Renal cortex interstitium (tissue), 11 donors: ENCODE measurements around the gene TNK2. TPM values are rescaled to one million over a fixed set of nuclear protein-coding genes. Genes with fewer than 3 reads are reported as not detected.
"Not testable (repeated sequence)": the region's sequence is repeated elsewhere in the genome, so short reads cannot be mapped to it uniquely, and the experiment has no call there.

ENCODE experiments used
- DNase-seq, 11 donors: peaks; one replicate each; pipeline ENCODE4 v3.0.0-alpha.2; 2013; ENCODE audit warnings: low read depth in 9 of 11, low spot score in 4 of 11; ENCODE audit errors: extremely low read depth in 1 of 11
- polyA plus RNA-seq, 3 donors: library from polyadenylated mRNA; unstranded; fragments of 120-200 nt; gene quantifications; one replicate each; pipeline ENCODE4 v1.2.1, GENCODE V29; 2013; ENCODE audit not compliant: insufficient read length in 3 of 3

The TNK2 gene
- polyA plus RNA-seq, 3 donors: 24.2 to 36.9 (median 33.8) TPM

DNA sequence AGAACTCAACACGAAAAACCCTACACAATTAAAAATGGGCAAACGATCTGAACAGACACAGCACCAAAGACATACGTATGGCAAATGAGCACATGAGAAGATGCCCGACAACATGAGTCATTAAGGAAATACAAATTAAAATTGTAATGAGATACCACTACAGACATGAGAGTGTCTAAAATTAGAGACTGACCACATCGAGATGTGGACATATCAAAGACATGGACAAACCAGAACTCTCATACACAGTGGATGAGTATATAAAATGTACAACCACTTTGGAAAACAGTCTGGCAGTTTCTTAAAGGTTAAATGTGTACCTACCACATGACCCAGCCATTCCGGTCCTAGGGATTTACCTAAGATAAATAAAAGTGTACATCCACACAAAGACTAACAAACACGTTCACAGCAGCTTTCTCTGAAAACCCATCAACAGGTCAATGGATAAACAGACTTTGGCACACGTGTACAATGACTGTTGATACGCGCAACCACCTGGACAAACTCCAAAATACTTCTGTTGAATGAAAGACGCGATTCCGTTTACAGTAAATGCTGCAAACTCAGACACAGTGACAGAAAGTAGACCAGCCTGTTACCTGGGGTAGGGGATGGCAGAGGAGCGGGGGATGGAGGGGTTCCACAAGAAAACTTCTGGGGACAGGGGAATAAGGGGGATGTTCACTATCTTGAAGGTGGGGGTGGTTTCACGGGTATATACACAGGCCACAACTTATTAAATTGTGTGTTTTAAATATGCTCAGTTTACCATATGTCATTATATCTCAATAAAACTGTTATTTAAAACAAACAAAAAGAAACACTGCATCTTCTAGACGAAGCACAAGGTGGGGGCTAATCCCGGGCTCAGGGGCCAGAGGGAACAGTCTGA, 2.1 kb downstream of the TNK2 start:
- no peak for DNase-seq

DNA sequence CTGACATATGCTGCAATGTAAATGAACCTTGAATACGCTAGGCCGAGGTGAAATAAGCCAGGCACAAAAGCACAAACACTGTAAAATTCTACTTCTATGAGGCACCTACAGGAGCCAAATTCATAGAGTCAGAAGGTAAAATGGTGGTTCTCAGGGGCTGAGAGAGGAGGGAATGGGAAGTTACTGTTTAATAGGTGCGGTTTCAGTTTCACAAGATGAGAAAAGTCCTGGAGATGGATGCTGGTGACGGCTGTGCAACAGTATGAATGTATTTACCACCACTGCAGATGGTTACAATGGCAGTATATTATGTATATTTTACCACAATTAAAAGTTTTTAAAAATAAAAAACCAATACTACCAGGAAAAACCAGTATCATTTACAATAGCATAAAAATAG, 4.0 kb downstream of the TNK2 start:
- DNase-seq: no peak

DNA sequence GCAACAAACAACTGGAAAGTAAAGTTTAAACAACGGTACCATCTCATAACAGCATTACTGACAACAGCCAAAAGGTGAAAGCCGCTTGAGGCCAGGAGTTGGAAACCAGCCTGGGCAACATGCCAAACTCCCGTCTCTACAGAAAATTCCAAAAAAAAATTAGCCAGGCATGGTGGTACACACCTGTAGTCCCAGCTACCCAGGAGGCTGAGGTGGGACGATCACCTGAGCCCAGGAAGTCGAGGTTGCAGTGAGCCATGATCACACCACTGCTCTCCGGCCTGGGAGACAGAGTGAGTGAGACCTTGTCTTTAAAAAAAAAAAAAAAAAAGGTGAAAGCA, 4.4 kb downstream of the TNK2 start:
- DNase-seq: no peak

- DNase-seq: not testable (repeated sequence)
Measured at GRCh38 chr3:195902634-195903033, 5.7 kb downstream of the TNK2 start.

GRCh38 chr3:195901836-195902585, 6.3 kb downstream of the TNK2 start:
- DNase-seq: not testable (repeated sequence)

DNA sequence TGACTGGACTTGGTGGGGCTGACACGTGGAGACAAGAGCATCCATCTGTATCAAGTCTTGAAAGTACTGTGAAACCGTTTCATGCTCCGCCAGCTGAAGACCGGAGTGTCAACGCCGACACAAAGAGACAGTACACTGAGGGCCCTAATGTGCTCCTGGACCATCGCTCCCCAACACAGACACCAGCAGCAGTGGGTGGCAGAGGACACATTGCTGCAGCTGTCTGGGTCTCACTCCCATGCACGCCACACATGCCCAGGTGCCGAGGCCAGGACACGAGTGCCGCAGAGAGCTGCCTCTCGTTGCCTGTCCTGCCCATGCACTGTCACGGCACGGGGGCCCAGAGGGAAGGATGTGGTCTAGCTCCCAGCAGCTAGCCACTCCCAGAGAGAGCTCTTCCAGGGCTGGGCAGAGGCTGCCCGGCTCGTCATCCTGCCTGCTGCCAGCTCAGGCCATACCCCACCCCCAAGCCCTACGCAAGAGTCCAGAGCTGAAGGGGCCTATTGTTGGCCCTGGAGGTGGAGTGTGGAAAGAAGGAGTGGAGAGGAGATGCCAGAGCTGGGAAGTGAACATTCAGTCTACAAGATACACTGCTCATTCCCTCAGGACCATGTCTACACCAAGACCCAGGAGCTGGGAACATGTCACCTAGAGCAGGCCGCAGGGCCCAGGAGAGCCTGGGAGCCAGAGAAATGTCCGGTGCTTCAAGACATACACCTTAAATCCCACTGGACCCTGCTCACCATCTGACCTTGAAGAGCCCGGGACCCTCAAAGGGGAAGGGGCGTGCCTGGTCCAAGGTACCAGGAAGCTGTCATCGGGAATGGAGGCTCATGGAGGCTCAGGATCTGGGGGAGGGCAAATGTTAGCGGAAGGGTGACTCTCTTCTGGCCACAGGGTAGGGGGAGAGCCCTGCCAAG, 7.7 kb downstream of the TNK2 start:
- no peak for DNase-seq

- DNase-seq: no peak
Measured at GRCh38 chr3:195899701-195900435, 8.5 kb downstream of the TNK2 start.

- DNase-seq: no peak
Measured at GRCh38 chr3:195897853-195898415, 10.4 kb downstream of the TNK2 start.

DNA sequence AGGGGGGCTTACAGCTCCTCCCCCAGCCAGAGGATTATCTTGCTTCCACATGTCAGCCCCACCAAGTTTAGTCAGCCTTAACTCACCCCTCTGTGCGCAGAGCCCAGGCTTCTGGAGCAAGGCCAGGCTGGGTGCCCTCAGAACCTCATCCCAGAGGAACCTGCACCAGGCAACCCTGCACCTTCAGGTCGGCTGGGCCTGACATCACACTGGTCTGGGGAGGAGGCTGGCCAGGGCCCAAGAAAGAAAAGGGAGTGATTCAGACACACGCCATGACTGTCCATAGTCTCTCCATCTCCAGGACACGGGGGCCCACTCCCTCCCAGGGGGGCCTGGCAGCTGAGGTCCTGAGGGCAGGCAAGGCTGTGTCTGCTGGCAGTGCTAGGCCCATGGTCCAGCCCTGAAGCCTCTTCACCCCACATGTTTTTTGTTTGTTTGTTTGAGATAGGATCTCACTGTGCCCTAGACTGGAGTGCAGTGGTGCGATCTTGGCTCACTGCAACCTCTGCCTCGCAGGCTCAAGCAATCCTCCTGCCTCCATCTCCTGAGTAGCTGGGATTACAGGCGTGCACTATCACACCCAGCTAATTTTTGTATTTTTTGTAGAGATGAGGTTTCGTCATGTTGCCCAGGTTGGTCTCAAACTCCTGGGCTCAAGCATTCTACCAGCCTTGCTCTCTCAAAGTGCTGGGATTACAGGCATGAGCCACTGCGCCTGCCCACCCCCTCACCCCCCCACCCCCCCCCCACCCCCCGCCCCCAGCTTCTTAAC, 11.1 kb downstream of the TNK2 start:
- DNase-seq: no peak

GRCh38 chr3:195896361-195897080, 11.8 kb downstream of the TNK2 start:
- DNase-seq: peak in 4 of 11 donors; percentile 67 to 76 (median 71)

DNA sequence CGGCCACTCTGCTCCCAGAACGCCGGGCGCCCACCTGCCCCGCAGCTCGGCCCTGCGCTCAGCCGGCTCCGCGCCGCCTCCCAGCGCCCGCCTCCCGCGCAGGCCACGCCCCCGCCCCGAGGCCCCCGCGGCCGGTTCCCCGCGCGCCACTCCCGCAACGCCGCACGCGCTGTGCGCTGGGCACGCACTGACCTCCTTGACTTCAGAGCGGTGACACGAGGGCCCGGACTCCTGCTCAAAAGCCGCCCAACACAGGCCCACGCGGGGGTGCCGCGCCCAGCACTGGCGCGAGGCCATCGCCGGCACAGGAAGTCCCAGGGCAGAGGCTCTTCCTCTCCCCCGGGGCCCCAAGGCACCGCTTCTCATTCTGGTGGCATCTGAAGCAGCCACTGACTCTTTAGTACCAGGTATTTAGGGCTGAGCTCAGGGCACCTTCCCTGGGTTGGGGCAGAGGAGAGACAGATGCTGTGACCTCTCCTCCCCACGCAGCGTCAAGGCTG, 12.4 kb downstream of the TNK2 start:
- no peak for DNase-seq

DNA sequence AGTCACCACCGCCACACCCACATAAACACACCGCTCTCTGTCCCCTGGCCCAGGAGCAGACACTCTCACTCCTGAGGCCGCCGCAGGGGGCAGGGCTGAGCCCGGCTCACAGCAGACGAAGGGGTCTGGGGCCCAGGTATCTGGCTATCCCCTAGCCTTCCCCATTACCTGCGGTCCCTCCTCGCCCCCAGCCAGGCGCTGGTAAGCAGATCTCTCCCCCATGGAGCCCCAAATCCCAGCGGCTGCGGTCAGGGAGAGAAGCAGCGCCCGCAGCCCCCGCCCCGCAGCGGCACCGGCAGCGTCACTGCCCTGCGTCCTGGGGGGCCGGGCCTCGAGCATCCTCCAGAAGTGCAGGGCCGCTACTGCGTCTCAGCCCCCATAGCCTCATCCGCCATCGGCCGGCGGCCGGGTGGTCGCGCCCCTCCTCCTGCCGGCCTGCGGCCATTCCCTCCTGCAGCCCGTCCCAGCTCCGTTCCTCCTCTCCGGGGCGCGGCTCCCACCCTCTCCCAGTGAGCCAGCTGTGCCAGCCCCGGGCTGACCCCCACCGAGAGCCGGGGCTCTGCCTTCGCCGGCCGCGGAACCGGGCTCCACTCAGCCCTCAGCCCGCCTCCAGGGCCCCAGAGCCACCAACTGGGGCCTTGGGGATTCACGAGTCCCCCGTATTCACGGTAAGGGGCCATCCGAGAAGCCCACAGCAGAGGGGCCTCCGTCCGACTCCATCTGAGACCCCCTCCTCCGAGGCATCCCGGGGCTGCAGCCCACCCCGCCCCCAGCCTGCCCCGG, 13.1 kb downstream of the TNK2 start:
- DNase-seq: no peak

GRCh38 chr3:195893916-195894465, 14.4 kb downstream of the TNK2 start:
- no peak for DNase-seq

DNA sequence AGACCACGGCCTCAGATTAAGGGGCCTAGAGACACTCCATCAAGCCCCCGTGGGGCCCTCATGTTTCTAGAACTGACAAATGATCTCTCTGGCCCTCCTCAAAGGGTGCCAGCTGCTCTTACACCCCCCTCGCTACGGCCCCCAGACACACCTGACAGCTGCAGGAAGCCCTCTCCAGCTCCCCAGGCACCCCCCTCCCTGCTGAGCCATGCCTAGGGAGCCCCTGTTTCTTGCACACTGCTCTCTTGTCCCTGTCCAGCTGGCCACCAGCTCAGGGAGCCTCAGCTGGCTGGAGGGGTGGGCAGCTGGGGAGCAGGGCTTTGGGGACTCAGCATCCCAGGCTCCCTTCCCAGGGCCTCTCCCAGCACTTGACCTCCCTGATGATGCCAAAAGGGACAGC, 14.8 kb downstream of the TNK2 start:
- DNase-seq: no peak

GRCh38 chr3:195893044-195893395, 15.3 kb downstream of the TNK2 start:
- no peak for DNase-seq
